GM12872 (cell line): ENCODE results near the gene PMFBP1.

Experiments used
- CTCF ChIP-seq: IDR thresholded peaks from 3 replicates; pipeline ENCODE4 v1.5.1; 2011; ENCODE audit warnings: low read depth, mild to moderate bottlenecking, low read length, moderate library complexity; ENCODE audit not compliant: insufficient read depth

The PMFBP1 gene

GRCh38 chr16:72110662-72111615 lies 61.0 kb downstream of the PMFBP1 start:
- no peak for TF ChIP-seq CTCF

GRCh38 chr16:72109966-72110530 lies 61.9 kb downstream of the PMFBP1 start:
- TF ChIP-seq CTCF = no peak

DNA sequence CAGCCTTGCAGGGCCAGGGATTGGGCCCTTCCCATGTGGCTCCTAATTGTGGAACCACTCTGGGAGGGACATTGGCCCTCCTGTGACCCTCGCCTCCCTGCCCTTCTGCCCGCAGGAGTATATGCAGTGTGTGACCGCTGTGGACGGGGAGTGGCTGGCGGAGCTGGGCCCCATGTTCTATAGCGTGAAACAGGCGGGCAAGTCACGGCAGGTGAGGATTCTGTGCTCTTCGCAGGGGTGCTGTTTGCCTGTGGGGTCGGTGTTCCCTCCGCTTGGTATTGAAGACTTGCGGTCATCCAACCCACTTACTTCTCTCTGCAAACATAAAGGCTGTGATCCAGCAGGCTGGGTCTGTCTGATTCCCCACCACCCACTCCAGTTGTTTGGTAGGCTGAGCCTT lies 62.7 kb downstream of the PMFBP1 start:
- TF ChIP-seq CTCF = no peak

DNA sequence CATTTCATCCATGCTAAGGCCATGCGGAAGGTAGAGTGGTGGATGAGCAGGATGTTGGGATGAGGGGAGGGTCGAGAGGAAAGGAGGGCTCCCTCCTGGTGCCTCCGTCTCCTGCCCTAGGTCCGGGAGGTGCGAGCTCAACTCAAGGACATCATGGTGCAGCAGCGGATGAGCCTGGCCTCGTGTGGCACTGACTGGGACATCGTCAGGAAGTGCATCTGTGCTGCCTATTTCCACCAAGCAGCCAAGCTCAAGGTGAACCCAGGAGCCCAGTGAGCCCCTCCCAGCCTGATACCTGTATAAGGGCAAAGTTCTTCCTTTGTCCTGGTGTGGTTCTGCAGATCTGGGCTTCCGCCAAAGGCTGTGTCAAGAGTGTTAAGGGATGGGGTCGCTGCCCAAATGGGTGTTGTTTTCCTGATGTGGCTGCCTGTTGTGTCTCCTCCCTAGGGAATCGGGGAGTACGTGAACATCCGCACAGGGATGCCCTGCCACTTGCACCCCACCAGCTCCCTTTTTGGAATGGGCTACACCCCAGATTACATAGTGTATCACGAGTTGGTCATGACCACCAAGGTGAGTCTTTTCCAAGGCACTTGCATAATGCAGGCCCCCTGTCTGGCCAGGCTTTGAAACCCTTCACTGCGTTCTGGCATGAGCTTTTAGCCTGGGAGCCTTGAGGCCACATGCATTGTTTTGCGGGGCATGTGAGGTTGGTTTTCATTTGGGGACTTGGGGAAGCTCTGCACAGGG lies 63.4 kb downstream of the PMFBP1 start:
- TF ChIP-seq CTCF = no peak

- no peak for TF ChIP-seq CTCF
Measured at GRCh38 chr16:72107371-72107770, 64.6 kb downstream of the PMFBP1 start.

GRCh38 chr16:72105978-72106377 lies 66.0 kb downstream of the PMFBP1 start:
- no peak for TF ChIP-seq CTCF

- TF ChIP-seq CTCF = no peak
Measured at GRCh38 chr16:72104905-72105304, 67.0 kb downstream of the PMFBP1 start.
